CD14-positive monocyte (primary cell): ENCODE results near the gene PUSL1. TPM values are rescaled to one million over a fixed set of nuclear protein-coding genes. Genes with fewer than 3 reads are reported as not detected.

ENCODE experiments used
- DNase-seq, 3 donors: peaks; one replicate each; pipeline ENCODE4 v3.0.0-alpha.2; 2011 to 2022
- H2AFZ ChIP-seq: 2 replicates; pipeline ENCODE4 v1.6.0; 2012; ENCODE audit warnings: mild to moderate bottlenecking, low read depth, low read length, inconsistent platforms; ENCODE audit not compliant: insufficient read depth, poor library complexity, severe bottlenecking
- H3K27ac ChIP-seq, 2 donors: 1 replicate in 1 of 2; 2 replicates in 1 of 2; pipeline ENCODE4 v1.5.1; 2012 to 2013; ENCODE audit warnings: low read length in 2 of 2, control low read depth in 1 of 2, inconsistent platforms in 1 of 2, low read depth in 1 of 2, mild to moderate bottlenecking in 1 of 2
- H3K27me3 ChIP-seq, 2 donors: one replicate each; pipeline versions ENCODE4 v1.6.0 to v1.6.1; 2011 to 2013; ENCODE audit warnings: low read length in 2 of 2; ENCODE audit not compliant: control insufficient read depth in 2 of 2, insufficient read depth in 2 of 2
- H3K36me3 ChIP-seq, 2 donors: replicated peaks in 1 of 2; 1 replicate in 1 of 2; 2 replicates in 1 of 2; pipeline versions ENCODE4 v1.5.1 to v1.6.1; 2012 to 2013; ENCODE audit warnings: low read length in 2 of 2, control low read depth in 1 of 2, inconsistent platforms in 1 of 2, mild to moderate bottlenecking in 1 of 2; ENCODE audit not compliant: insufficient read depth in 2 of 2, control insufficient read depth in 1 of 2
- H3K4me1 ChIP-seq, 2 donors: 1 replicate in 1 of 2; 2 replicates in 1 of 2; pipeline versions ENCODE4 v1.5.1 to v1.6.1; 2012 to 2013; ENCODE audit warnings: low read length in 2 of 2, control low read depth in 1 of 2, inconsistent platforms in 1 of 2, mild to moderate bottlenecking in 1 of 2, moderate library complexity in 1 of 2; ENCODE audit not compliant: insufficient read depth in 2 of 2, control insufficient read depth in 1 of 2
- H3K4me2 ChIP-seq: replicated peaks from 2 replicates; pipeline ENCODE3; 2012; ENCODE audit warnings: low read length, moderate library complexity, mild to moderate bottlenecking; ENCODE audit not compliant: poor library complexity, severe bottlenecking; ENCODE audit errors: extremely low read depth
- H3K4me3 ChIP-seq, 3 experiments: fragments of 200-600 bp in 1 of 3; sonication (generic) in 1 of 3; replicated peaks in 1 of 3; 1 replicate in 2 of 3; 2 replicates in 1 of 3; pipeline ENCODE4 v1.5.1; 2011 to 2013; ENCODE audit warnings: low read length in 3 of 3, mild to moderate bottlenecking in 3 of 3, control low read depth in 2 of 3, low read depth in 2 of 3, inconsistent platforms in 1 of 3, moderate library complexity in 1 of 3
- H3K79me2 ChIP-seq: 2 replicates; pipeline ENCODE4 v1.6.0; 2012; ENCODE audit warnings: mild to moderate bottlenecking, control low read depth, inconsistent platforms, low read length, moderate library complexity; ENCODE audit not compliant: insufficient read depth
- H3K9ac ChIP-seq: 2 replicates; pipeline ENCODE4 v1.6.0; 2017; ENCODE audit warnings: low read length, mild to moderate bottlenecking; ENCODE audit not compliant: insufficient read depth, poor library complexity, severe bottlenecking
- H3K9me3 ChIP-seq, 2 donors: replicated peaks in 1 of 2; 1 replicate in 1 of 2; 2 replicates in 1 of 2; pipeline versions ENCODE4 v1.5.1 to v1.6.1; 2012 to 2013; ENCODE audit warnings: low read length in 2 of 2, control low read depth in 1 of 2; ENCODE audit not compliant: control insufficient read depth in 1 of 2, insufficient read depth in 1 of 2
- H4K20me1 ChIP-seq: 2 replicates; pipeline ENCODE4 v1.6.0; 2012; ENCODE audit warnings: mild to moderate bottlenecking, low read length, control low read depth, moderate library complexity; ENCODE audit not compliant: insufficient read depth
- H3K27ac Mint-ChIP-seq, 7 donors: one replicate each; pipeline ENCODE4 v1.8.0; 2020; ENCODE audit warnings: mild to moderate bottlenecking in 7 of 7, mixed read lengths in 7 of 7, moderate library complexity in 6 of 7, inconsistent platforms in 2 of 7
- H3K27me3 Mint-ChIP-seq, 3 donors: one replicate each; pipeline ENCODE4 v1.8.0; 2021 to 2022; ENCODE audit warnings: low read depth in 3 of 3, mild to moderate bottlenecking in 3 of 3, mixed read lengths in 3 of 3, moderate library complexity in 3 of 3, inconsistent platforms in 1 of 3
- H3K36me3 Mint-ChIP-seq, 2 donors: one replicate each; pipeline ENCODE4 v1.8.0; 2020; ENCODE audit warnings: mixed read lengths in 2 of 2, inconsistent platforms in 1 of 2, mild to moderate bottlenecking in 1 of 2
- H3K4me1 Mint-ChIP-seq: one replicate; pipeline ENCODE4 v1.8.0; 2020; ENCODE audit warnings: mild to moderate bottlenecking, mixed read lengths
- H3K4me3 Mint-ChIP-seq, 2 donors: one replicate each; pipeline ENCODE4 v1.8.0; 2020; ENCODE audit warnings: mild to moderate bottlenecking in 2 of 2, mixed read lengths in 2 of 2, moderate library complexity in 1 of 2
- H3K9me3 Mint-ChIP-seq, 7 donors: one replicate each; pipeline ENCODE4 v1.8.0; 2020 to 2022; ENCODE audit warnings: mixed read lengths in 7 of 7, mild to moderate bottlenecking in 6 of 7, moderate library complexity in 6 of 7, inconsistent platforms in 2 of 7
- WGBS: methylation state at CpG from one replicate; pipeline ENCODE4 v1.1.5; 2013; ENCODE audit warnings: missing lambda C conversion rate; ENCODE audit not compliant: insufficient coverage; 5-methylcytosine and 5-hydroxymethylcytosine counted together
- intact Hi-C, 2 donors: fragments of 100-400 bp; cut with micrococcal nuclease; formaldehyde crosslinking; loops; one replicate each; pipeline versions ENCODE4 v1.15.0 to v1.15.1; 2023
- polyA plus RNA-seq, 3 donors: library from polyadenylated mRNA; depleted of rRNA in 1 of 3; unstranded in 2 of 3; stranded (reverse) in 1 of 3; fragments of 300-500 nt in 2 of 3; fragments of >200 nt in 1 of 3; fragmentation: Illumina TruSeq in 2 of 3; gene quantifications; 1 replicate in 2 of 3; 2 replicates in 1 of 3; pipeline ENCODE4 v1.2.3, GENCODE V29; 2012 to 2021
- TF ChIP-seq, protein P1 (sequence below): fragments of 200-600 bp; IDR thresholded peaks from one replicate; pipeline ENCODE4 v1.8.0; 2022; ENCODE audit warnings: antibody characterized with exemption, mild to moderate bottlenecking

Gene PUSL1
- polyA plus RNA-seq, 3 donors: 13.8 to 27.4 (median 14.8) TPM

DNA sequence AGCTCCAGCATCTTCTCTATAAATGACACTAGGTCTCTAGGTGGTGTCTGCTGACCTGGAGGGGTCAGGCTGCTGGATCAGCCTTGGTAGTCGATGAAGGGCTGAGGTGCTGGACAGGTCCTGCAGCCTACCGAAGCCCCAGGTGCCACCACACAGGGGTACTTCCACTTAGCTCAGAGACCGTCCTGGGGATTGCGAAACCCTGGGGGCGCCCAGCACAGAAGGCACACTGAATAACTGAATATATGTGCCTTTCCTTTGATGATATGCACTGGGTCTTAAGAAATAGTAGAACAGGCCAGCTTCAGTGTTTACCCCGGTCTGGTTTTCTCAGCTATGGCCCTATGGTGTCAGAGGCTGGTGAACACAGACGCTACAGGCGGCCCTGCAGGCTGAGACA lies 45.6 kb upstream of the PUSL1 start:
- no peak overlapping the region for H3K9ac ChIP-seq
- no peaks in the 10 kb centered on the region for H3K9me3 ChIP-seq
- 73% methylated on average over 5 of the region's 8 CpGs for WGBS
- H3K27ac ChIP-seq: no peak overlapping the region
- H3K4me2 ChIP-seq: no peak overlapping the region
- H3K27ac Mint-ChIP-seq: peak overlapping the region in 2 of 7 donors; percentile 18 to 45
- no peak overlapping the region for H3K4me3 Mint-ChIP-seq
- peaks cover 56 to 83% of the 10 kb centered on the region in 2 donors for H3K36me3 Mint-ChIP-seq
- DNase-seq: no peak
- H3K27me3 ChIP-seq: no peaks in the 10 kb centered on the region
- H3K9me3 Mint-ChIP-seq: peaks cover 0 to 2% (median 0%) of the 10 kb centered on the region in 7 donors
- H3K4me1 ChIP-seq: peaks cover 15 to 18% of the 10 kb centered on the region in 2 donors
- H3K4me3 ChIP-seq: no peak overlapping the region
- peaks cover 33% of the 10 kb centered on the region for H3K79me2 ChIP-seq
- H3K4me1 Mint-ChIP-seq: peaks cover 22% of the 10 kb centered on the region
- TF ChIP-seq, protein P1, sequence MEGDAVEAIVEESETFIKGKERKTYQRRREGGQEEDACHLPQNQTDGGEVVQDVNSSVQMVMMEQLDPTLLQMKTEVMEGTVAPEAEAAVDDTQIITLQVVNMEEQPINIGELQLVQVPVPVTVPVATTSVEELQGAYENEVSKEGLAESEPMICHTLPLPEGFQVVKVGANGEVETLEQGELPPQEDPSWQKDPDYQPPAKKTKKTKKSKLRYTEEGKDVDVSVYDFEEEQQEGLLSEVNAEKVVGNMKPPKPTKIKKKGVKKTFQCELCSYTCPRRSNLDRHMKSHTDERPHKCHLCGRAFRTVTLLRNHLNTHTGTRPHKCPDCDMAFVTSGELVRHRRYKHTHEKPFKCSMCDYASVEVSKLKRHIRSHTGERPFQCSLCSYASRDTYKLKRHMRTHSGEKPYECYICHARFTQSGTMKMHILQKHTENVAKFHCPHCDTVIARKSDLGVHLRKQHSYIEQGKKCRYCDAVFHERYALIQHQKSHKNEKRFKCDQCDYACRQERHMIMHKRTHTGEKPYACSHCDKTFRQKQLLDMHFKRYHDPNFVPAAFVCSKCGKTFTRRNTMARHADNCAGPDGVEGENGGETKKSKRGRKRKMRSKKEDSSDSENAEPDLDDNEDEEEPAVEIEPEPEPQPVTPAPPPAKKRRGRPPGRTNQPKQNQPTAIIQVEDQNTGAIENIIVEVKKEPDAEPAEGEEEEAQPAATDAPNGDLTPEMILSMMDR: no peak
- intact Hi-C loops: no loop called here
- no peak overlapping the region for H2AFZ ChIP-seq
- peaks cover 64 to 89% of the 10 kb centered on the region in 2 donors for H3K36me3 ChIP-seq
- H4K20me1 ChIP-seq: peaks cover 91% of the 10 kb centered on the region
- peaks cover 0 to 2% (median 0%) of the 10 kb centered on the region in 3 donors for H3K27me3 Mint-ChIP-seq

- Mint-ChIP-seq H3K4me3 (no peak overlapping the region), H3K36me3 (peaks cover 57 to 85% of the 10 kb centered on the region in 2 donors), H3K27ac (peak overlapping the region in 2 of 7 donors; percentile 21 to 63), H3K27me3 (peaks cover 0 to 2% (median 0%) of the 10 kb centered on the region in 3 donors), H3K4me1 (peaks cover 22% of the 10 kb centered on the region), H3K9me3 (peaks cover 0 to 2% (median 0%) of the 10 kb centered on the region in 7 donors)
- peaks cover 91% of the 10 kb centered on the region for H4K20me1 ChIP-seq
- WGBS: 99% methylated on average over 9 of the region's 9 CpGs
- TF ChIP-seq, protein P1: no peak
- peaks cover 69 to 89% of the 10 kb centered on the region in 2 donors for H3K36me3 ChIP-seq
- intact Hi-C loops: no loop called here
- H3K79me2 ChIP-seq: peaks cover 44% of the 10 kb centered on the region
- H3K27me3 ChIP-seq: no peaks in the 10 kb centered on the region
- peaks cover 15 to 18% of the 10 kb centered on the region in 2 donors for H3K4me1 ChIP-seq
- no peak overlapping the region for H3K4me3 ChIP-seq
- H3K9me3 ChIP-seq: no peaks in the 10 kb centered on the region
- no peak overlapping the region for H3K9ac ChIP-seq
- no peak for DNase-seq
- H3K27ac ChIP-seq: no peak overlapping the region
- H3K4me2 ChIP-seq: no peak overlapping the region
- no peak overlapping the region for H2AFZ ChIP-seq
Measured at GRCh38 chr1:1264026-1264425, 44.4 kb upstream of the PUSL1 start.
